HL-60 (cell line): ENCODE data around the gene PLAC8L1.

Source experiments
- DNase-seq, 2 experiments: peaks; one replicate each; pipeline ENCODE4 v3.0.0-alpha.2; 2010 to 2020; ENCODE audit warnings: low read depth in 1 of 2, low spot score in 1 of 2
- H3K27ac ChIP-seq: fragments of 250-450 bp; sonication (Bioruptor Pico); replicated peaks from 2 replicates; pipeline ENCODE4 v1.5.1; 2020; ENCODE audit warnings: mild to moderate bottlenecking, moderate library complexity
- H3K27me3 ChIP-seq: fragments of 250-450 bp; sonication (Bioruptor Pico); 2 replicates; pipeline ENCODE4 v1.5.1; 2021; ENCODE audit warnings: mild to moderate bottlenecking, moderate library complexity; ENCODE audit not compliant: insufficient read depth, poor library complexity, severe bottlenecking
- H3K4me3 ChIP-seq: replicated peaks from 2 replicates; pipeline ENCODE4 v1.5.1; 2011; ENCODE audit warnings: mild to moderate bottlenecking, control low read depth, low read length; ENCODE audit not compliant: insufficient read depth
- GABPA ChIP-seq: IDR thresholded peaks from 2 replicates; pipeline ENCODE4 v1.6.1; 2012; ENCODE audit warnings: low read depth
- POLR2AphosphoS5 ChIP-seq: IDR thresholded peaks from 2 replicates; pipeline ENCODE4 v1.6.1; 2012; ENCODE audit warnings: low read depth
- SPI1 ChIP-seq: IDR thresholded peaks from 2 replicates; pipeline ENCODE4 v1.6.1; 2012; ENCODE audit warnings: low read depth, mild to moderate bottlenecking, borderline replicate concordance
- TF ChIP-seq, protein P1 (sequence below): IDR thresholded peaks from one replicate; pipeline ENCODE4 v1.5.1; 2011; ENCODE audit warnings: low read length, control low read depth, inconsistent platforms; ENCODE audit not compliant: insufficient read depth
- TF ChIP-seq, protein P2 (sequence below): IDR thresholded peaks from 2 replicates; pipeline ENCODE4 v1.6.1; 2012; ENCODE audit warnings: low read depth; ENCODE audit not compliant: insufficient replicate concordance

PLAC8L1 gene

DNA sequence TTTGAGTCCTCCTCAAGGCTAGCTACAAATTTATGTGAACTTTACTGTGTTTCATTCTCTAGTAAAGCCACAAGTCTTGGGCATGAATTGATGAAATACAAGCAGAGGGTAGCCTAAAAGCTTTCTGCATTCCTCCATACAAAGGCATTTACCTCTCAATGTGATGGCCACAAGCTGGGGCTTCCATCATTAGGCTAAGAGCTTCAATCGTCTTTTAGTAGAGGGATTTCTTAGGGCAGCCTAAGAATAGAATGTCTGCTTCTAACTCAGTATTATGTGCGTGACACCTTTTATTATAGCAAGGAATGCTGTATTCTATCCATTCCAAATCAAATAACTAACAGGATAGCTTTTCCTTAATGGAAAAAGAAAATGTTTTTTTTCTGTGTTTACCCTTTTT is 3.7 kb downstream of the PLAC8L1 start:
- Histone ChIP-seq H3K4me3 (no peak overlapping the region), H3K27me3 (no peaks in the 10 kb centered on the region), H3K27ac (no peak overlapping the region)
- DNase-seq = no peak
- TF ChIP-seq, protein P1, sequence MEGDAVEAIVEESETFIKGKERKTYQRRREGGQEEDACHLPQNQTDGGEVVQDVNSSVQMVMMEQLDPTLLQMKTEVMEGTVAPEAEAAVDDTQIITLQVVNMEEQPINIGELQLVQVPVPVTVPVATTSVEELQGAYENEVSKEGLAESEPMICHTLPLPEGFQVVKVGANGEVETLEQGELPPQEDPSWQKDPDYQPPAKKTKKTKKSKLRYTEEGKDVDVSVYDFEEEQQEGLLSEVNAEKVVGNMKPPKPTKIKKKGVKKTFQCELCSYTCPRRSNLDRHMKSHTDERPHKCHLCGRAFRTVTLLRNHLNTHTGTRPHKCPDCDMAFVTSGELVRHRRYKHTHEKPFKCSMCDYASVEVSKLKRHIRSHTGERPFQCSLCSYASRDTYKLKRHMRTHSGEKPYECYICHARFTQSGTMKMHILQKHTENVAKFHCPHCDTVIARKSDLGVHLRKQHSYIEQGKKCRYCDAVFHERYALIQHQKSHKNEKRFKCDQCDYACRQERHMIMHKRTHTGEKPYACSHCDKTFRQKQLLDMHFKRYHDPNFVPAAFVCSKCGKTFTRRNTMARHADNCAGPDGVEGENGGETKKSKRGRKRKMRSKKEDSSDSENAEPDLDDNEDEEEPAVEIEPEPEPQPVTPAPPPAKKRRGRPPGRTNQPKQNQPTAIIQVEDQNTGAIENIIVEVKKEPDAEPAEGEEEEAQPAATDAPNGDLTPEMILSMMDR = no peak
- TF ChIP-seq GABPA (no peak), POLR2AphosphoS5 (no peak), SPI1 (no peak)
- TF ChIP-seq, protein P2, sequence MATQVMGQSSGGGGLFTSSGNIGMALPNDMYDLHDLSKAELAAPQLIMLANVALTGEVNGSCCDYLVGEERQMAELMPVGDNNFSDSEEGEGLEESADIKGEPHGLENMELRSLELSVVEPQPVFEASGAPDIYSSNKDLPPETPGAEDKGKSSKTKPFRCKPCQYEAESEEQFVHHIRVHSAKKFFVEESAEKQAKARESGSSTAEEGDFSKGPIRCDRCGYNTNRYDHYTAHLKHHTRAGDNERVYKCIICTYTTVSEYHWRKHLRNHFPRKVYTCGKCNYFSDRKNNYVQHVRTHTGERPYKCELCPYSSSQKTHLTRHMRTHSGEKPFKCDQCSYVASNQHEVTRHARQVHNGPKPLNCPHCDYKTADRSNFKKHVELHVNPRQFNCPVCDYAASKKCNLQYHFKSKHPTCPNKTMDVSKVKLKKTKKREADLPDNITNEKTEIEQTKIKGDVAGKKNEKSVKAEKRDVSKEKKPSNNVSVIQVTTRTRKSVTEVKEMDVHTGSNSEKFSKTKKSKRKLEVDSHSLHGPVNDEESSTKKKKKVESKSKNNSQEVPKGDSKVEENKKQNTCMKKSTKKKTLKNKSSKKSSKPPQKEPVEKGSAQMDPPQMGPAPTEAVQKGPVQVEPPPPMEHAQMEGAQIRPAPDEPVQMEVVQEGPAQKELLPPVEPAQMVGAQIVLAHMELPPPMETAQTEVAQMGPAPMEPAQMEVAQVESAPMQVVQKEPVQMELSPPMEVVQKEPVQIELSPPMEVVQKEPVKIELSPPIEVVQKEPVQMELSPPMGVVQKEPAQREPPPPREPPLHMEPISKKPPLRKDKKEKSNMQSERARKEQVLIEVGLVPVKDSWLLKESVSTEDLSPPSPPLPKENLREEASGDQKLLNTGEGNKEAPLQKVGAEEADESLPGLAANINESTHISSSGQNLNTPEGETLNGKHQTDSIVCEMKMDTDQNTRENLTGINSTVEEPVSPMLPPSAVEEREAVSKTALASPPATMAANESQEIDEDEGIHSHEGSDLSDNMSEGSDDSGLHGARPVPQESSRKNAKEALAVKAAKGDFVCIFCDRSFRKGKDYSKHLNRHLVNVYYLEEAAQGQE = no peak

DNA sequence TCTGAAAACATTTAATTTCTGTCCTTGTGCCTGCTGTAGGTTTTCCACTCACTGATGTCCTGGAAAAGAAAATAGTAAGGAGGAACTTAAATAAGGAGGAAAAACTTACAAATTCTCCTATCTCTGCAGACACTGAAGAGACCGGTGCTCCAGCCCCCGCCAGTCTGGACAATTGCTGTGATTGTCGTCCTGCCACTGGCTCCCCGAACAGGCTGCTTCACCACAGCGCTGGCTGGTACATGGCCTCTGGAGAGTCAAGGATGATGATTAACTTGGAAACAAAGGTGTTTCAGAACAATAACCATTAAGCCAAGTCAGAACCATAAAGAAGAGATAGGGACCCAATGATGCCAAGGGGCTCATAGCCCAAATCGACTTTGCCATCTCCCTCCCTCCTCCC is 7.3 kb downstream of the PLAC8L1 start:
- H3K4me3 ChIP-seq = no peak overlapping the region
- no peak for TF ChIP-seq GABPA
- TF ChIP-seq, protein P2 = no peak
- TF ChIP-seq SPI1 = no peak
- TF ChIP-seq POLR2AphosphoS5 = no peak
- TF ChIP-seq, protein P1 = no peak
- no peak for DNase-seq
- no peaks in the 10 kb centered on the region for H3K27me3 ChIP-seq
- no peak overlapping the region for H3K27ac ChIP-seq

DNA sequence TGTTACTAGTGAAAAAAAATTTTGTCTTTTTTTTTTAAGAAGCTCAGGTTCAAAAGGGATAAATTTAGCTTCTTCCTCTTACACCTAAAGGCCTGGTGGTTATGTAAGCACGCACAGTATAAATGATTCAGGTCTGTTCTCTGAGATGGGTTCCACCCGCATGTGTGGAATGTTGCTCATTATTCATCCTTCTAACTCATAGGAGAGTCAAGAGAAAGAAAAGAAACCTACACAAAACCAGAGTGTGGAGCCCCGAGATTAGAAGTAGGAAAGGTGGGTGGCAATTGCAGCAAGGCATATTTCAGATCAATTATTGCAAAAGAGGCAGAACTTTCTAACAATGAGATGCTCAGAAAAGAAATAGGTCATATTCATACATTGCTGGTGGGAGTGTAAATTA is 13.5 kb downstream of the PLAC8L1 start:
- Histone ChIP-seq H3K4me3 (no peak overlapping the region), H3K27ac (no peak overlapping the region), H3K27me3 (no peaks in the 10 kb centered on the region)
- TF ChIP-seq, protein P1 = no peak
- TF ChIP-seq POLR2AphosphoS5 = no peak
- no peak for TF ChIP-seq GABPA
- TF ChIP-seq, protein P2 = no peak
- no peak for TF ChIP-seq SPI1
- DNase-seq = no peak
